Peyer's patch (tissue), 4 donors: ENCODE data around the gene SYTL1.

ENCODE experiments used
- POLR2A ChIP-seq, 2 donors: fragments of 450-650 bp; IDR thresholded peaks; one replicate each; pipeline ENCODE4 v1.5.1; 2017; ENCODE audit warnings: antibody characterized with exemption in 2 of 2, mild to moderate bottlenecking in 2 of 2, moderate library complexity in 2 of 2
- TF ChIP-seq, protein P1 (sequence below), 6 experiments: fragments of 450-650 bp in 4 of 6; fragments of 200-600 bp in 2 of 6; sonication (generic) in 1 of 6; IDR thresholded peaks; one replicate each; pipeline ENCODE4 v1.5.1; 2017 to 2019; ENCODE audit warnings: antibody characterized with exemption in 6 of 6, mild to moderate bottlenecking in 3 of 6, moderate library complexity in 1 of 6

DNA sequence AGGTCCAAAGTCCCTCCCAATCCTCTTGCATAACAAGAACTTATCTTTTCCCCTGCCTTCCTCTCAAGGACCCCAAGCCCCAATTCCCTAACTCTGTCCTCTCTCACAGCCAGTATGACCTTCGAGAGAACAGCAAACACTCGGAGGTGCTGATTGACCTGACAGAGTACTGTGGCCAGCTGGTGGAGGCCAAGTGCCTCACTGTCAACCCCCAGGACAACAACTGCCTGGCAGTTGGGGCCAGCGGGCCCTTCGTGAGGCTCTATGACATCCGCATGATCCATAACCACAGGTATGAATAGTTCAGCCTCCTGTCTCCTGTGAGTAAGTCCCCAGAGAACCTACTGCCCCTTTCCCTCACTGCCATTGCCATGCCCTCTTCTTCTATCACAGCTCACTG lies 49.7 kb upstream of the SYTL1 start:
- TF ChIP-seq, protein P1, sequence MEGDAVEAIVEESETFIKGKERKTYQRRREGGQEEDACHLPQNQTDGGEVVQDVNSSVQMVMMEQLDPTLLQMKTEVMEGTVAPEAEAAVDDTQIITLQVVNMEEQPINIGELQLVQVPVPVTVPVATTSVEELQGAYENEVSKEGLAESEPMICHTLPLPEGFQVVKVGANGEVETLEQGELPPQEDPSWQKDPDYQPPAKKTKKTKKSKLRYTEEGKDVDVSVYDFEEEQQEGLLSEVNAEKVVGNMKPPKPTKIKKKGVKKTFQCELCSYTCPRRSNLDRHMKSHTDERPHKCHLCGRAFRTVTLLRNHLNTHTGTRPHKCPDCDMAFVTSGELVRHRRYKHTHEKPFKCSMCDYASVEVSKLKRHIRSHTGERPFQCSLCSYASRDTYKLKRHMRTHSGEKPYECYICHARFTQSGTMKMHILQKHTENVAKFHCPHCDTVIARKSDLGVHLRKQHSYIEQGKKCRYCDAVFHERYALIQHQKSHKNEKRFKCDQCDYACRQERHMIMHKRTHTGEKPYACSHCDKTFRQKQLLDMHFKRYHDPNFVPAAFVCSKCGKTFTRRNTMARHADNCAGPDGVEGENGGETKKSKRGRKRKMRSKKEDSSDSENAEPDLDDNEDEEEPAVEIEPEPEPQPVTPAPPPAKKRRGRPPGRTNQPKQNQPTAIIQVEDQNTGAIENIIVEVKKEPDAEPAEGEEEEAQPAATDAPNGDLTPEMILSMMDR (IDR thresholded peaks at IDR 0.05): no peak
- TF ChIP-seq POLR2A (IDR thresholded peaks at IDR 0.05): no peak
